Kasumi-1 (cell line): ENCODE data around the gene YARS1.
"Not testable (repeated sequence)": the region's sequence is repeated elsewhere in the genome, so short reads cannot be mapped to it uniquely, and the experiment has no call there.

Source experiments
- DNase-seq, 2 experiments: peaks; one replicate each; lab custom pipeline; 2025; lab: John Stamatoyannopoulos, UW

YARS1 gene

DNA sequence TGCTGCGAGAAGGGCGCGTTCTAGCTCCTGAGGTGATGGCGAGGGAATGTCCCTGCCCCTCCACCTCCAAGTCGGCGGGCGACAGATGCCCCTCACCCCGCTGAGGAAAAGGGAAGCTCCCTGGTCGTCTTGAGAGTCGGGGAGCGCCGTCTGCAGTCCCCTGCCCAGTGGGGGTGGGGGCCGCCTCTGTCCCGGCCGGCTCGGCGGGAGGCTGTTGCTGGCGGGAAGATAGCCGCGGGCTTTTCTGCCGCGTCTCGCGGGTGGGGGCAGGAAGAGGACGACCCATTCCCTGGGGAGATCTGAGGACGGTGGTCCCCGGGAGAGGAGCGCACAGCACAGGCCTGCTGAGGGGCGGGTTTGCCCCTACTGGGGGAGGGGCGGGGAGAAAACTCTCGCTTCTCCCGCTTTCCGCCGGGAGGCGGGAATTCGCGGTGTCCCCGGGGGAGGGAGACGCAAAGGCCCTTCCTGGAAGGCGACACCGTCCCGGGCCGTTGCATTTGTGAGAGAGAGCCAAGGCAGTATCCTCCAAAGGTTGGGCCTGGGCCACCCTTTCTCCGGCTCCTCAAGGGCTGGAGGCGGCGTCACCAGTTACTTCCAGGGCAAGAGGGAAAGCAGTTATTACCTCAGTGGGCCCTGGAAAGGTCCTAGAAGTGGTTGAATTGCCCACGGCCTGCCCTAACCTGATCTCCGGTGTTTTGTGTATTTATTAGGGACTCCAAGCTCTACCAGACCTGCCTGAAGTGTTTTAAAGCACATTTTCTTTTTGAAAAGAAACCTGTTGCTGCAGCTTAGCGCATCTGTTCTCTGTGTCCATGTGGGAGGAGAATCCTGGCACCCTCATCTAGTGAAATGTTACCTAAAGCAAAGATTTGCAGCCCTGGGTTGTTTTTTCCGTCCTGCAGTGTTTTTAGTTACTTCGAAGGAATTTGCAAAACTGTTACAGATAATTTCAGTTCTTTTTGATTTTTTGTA, 943 bp upstream of the YARS1 start:
- DNase-seq: peak; percentile 67 to 82

DNA sequence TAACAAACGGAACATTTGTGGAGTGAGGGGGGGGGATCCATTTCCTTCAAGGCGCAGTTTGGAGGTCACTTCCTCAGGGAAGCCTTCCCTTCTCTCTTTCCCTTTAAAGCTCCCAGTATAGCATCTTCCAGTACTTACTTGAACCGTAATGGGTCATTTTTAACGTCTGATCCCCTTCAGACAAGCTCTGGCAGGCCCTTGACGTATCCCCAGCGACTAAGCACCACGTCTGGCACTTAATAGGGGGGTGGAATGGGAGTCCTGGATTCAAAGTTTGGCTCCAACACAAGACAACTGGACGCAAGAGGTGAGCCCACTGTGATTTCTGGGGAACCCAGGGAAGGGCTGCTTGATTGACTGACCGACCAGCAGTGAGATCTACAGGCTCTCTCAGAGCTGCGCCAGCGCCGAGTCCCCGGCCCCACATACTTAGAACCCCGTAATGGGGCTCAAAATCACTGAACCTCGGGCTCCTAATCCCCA, 441 bp downstream of the YARS1 start:
- peak; percentile 31 to 34 for DNase-seq

DNA sequence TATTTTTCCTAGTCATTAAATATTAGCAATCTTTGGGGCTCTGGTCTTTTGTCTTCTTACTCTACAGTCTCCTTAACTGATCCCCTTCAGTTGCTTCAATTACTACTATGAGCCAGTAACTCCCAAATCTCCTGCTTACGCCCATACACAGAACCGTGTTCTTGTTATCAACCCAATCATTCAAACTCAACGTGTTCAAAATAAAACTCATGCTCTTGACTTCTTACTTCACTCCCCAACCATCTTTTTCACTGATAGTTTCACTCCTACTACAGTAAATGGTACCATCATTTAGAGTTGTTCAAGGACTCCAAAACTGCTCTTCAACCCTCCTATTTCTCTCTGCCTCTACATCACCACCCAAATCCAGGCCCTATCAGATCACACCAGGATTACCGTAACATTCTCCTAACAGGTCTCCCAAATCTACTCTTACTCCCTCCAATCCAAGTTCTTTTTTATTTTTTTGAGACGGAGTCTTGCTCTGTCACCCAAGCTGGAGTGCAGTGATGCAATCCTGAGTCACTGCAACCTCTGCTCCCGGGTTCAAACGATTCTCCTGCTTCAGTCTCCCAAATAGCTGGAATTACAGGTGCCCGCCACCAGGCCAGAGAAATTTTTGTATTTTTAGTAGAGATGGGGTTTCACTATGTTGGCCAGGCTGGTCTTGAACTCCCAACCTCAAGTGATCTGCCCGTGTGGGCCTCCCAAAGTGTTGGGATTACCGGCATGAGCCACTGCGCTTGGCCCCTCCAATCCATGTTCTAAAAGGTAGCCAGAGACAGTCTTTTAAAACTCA, 3.0 kb downstream of the YARS1 start:
- no peak for DNase-seq

DNA sequence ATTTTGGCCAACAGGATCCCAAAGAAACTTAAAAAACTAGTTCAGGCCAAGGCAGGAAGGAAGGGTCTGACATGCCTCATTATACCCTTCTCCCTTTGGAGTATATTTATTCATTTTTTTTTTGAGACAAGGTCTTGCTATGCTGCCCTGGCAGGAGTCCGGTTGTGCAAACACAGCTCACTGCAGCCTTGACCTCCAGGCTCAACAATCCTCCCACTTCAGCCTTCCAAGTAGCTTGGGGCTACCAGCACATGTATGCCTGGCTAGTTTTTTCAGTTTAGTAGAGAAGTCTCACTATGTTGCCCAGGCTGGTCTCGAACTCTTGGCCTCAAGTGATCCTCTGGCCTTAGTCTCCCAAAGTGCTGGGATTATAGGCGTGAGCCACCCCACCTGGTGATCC, 5.2 kb downstream of the YARS1 start:
- no peak for DNase-seq

DNA sequence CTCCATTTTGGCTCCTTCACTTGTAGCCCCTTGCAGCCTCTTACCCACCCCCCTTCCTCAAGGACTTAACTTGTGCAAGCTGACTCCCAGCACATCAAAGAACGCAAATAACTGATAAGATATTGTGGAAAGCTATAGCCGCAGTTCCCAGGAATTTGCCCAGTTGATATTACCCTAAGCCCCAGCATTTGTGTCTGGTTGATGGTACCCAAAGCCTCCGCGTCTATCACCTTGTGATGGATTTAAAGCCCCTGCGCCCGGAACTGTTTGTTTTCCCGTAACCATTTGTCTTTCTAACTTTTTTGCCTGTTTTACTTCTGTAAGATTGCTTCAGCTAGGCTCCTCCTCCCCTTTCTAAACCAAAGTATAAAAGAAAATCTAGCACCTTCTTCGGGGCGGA, 5.9 kb downstream of the YARS1 start:
- DNase-seq: no peak

DNA sequence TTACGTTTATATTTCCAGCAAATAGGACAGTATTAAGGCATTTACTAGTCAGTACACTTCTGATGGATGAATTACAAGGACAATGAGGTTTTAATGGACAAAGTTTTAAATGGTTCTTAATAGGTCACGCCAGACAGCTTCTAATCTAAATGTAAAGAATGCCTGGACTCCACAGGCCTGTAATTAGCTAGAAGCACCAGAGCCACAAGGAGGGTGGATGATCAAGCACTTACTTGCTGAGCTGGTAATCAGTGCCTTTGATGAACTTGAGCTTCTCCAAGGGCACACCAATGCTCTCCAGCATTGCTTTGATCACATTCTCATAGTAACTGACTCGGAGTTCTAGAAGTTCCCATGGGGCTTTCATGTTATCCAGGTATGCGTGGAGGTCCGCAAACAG, 6.8 kb downstream of the YARS1 start:
- DNase-seq: no peak

DNA sequence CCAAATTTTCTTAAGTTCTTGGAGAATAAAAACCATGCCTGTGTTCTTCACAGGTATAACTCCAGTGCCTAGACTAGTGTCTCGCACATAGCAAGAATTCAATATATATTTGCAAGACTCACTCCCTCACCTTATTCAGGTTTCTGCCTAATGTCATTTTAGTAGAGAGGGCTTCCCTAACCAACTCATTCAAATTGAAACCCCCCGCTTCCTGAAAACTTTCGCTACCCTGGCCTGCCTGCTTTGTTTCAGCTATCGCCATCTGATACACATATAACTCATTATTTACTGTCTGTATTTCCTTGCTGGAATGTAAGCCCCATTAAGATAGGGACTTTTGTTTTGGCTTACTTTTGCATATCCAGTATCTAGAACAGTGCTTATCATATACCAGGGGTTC, 8.6 kb downstream of the YARS1 start:
- DNase-seq: no peak

DNA sequence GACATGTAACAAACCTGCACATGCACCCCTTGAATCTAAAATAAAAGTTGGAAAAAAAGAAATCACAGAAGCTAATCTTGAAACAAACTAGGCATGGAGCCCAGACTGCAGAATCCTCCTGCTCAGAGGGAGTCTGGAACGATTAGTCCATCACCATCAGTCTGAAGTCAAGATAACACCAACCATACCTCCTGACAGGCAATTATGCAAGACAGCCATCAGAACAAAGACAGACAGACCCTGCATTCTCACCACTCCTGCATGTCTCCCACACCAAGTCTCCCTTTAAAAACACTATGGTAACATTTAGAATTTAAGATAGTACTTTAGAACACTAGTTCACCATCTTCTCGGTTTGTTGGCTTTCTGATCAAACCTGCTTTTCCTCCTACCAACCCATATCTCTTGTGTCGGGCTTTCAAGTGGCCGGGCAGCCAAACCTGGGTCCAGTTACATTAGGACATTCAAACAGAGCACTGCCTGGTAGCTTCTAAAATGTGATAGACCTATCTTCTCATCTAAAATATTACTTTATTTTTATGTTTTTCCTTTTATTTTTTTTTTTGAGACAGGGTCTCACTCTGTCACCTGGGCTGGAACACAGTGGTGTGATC, 10.1 kb downstream of the YARS1 start:
- DNase-seq: no peak

DNA sequence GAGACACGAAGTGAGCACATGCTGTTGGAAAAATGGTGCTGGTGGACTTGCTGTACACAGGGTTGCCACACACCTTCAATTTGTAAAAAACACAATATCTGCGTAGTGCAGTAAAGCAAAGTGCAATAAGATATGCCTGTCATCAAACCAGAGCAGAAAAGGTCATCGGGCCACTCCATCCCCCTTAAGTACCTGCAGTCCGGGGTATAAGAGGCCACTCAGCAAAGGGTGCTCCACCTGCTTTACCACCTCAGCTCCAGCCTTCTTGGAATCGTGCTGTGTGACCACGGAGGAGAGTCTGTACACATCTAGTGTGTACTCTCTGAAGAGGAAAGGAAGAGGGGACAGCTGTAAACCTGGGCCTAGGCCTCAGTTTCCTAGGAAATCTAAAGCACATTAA, 10.9 kb downstream of the YARS1 start:
- no peak for DNase-seq

DNA sequence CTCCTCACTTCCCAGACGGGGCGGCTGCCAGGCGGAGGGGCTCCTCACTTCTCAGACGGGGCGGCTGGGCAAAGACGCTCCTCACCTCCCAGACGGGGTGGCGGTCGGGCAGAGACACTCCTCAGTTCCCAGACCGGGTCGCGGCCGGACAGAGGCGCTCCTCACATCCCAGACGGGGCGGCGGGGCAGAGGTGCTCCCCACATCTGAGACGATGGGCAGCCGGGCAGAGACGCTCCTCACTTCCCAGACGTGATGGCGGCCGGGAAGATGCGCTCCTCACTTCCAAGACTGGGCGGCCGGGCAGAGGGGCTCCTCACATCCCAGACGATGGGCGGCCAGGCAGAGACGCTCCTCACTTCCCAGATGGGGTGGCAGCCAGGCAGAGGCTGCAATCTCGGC, 12.7 kb downstream of the YARS1 start:
- not testable (repeated sequence) for DNase-seq

DNA sequence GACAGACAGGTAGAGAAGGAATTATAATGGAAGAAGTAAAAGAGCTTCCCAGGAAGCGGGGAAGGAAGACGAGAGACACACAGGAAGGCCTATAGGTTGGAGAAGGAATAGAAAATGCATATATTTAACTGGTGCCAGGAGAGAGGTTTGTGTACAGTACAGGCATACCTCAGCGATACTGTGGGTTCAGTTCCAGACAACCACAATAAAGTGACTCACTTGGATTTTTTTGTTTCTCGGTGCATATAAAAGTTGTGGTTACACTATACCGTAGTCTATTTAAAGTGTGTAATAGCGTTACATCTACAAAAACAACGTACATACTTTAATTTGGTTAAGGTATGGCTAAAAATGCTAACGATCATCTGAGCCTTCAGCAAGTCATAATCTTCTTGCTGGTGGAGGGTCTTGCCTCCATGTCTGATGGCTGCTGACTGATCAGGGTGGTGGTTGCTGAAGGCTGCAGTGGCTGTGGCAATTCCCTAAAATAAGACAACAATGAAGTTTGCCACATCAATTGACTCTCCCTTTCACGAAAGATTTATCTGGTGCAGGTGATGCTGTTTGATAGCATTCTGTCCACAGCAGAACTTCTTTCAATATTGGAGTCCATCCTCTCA, 16.0 kb downstream of the YARS1 start:
- DNase-seq: no peak

DNA sequence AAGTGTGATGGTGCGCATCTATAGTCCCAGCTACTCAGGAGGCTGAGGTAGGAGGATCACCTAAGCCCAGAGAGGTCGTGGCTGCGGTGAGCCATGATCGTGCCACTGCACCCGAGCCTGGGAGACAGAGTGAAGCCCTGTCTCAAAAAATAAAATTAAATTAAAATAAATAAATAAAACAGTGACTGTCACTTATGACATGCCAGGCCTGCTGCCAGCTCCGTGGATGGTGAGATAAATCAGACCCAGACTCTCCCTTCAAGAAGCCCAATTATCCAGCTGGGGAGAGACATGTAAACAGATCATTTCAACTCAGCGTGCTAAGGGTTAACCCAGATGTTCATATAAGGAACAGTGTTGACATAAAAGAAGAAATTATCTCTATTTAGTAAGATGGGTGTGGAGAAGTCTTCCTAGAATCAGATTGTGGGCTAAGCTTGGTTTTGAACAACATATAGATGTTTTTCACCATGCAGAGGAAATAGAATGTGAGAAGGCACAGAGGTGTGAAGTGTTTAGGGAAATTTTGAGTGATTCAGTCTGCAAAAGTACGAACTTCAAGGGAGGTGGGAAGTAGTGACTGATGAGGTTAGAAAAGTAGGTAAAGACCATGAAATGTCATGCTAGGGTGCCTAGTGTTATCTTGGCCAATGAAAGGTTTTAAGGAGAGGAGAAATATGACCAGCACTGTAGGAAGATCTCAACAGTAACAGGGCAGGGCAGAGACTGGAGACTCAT, 18.3 kb downstream of the YARS1 start:
- no peak for DNase-seq

DNA sequence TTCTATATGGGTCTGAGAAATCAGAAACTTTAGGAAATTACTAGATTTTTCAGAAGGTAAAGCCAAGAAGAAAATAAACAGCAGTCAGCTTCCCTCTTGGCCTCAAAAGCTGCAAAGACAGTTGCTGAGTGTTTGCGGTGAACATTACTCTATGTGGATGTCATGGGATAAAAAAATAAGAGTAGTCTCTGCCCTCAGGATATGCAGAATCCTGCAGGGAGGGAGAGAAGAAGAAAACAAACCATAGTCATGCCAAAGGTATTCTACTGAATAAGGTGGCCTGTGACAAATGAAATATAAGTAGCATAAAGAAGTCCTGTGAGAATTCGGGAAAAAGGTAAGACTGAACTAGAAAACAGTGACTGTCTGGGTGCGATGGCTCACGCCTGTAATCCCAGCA, 19.0 kb downstream of the YARS1 start:
- DNase-seq: no peak

DNA sequence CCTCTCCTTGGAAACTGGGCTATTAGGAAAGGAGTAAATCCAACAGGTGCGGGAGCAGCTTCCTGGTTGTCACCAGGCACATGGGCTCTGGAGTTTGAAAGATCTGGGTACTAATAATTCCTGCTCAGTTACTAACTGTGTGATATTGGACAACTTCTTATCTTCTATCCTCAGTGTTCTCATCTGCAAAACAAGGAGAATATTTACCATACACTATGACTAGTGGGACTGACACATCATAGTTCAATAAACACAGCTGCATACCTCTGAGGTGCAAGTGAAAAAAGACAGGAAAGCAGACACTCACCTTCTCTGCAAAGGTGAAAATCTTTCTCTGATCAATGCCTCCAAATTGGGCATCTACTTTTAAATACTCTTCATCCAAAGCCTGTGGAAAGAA, 19.7 kb downstream of the YARS1 start:
- DNase-seq: no peak

DNA sequence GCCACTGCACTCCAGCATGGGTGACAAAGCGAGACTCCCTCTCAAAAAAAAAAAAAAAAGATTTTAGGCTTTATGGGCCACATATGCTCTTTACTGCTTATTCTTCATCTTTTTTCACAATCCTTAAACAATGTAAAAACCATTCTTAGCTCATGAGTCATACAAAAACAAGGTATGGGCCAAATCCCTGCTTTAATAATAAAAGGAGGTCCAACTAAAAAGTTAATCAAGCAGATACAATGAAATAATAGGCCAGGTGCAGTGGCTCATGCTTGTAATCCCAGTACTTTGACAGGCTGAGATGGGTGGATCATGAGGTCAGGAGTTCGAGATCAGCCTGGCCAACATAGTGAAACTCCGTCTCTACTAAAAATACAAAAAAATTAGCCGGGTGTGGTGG, 21.4 kb downstream of the YARS1 start:
- DNase-seq: not testable (repeated sequence)

DNA sequence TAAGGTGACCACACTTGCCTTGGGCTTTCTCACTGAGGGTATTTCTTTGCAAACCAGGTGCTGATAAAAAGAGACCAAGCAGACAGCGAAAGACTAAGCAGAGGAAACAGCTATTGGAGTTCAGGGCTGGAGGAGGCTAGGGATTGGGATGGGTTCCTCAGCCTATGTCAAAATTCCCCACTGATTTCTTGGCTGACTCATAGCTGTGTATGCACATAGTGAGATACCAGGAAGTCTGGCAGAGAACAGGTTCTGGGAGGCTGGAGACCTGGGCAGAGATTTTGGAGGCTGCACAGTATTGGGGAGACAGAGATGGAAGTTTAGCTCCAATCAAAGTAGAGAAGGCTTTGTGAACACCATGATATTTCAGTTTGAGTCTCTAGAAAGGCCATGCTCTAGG, 25.3 kb downstream of the YARS1 start:
- no peak for DNase-seq

DNA sequence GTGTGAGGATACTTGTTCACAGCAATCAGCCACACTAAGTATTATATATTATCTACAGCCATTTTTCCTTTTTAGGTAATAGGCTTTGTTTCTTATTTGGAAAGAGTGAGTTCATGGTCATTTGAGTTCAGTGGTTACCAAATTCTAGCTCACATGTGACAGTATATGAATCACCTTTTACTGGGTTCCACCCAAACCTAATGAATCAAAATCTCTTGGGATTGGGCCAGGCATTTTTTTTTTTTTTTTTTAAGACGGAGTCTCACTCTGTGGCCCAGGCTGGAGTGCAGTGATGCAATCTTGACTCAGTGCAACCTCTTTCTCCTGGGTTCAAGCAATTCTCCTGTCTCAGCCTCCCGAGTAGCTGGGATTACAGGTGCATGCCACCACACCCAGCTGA, 27.8 kb downstream of the YARS1 start:
- DNase-seq: not testable (repeated sequence)

DNA sequence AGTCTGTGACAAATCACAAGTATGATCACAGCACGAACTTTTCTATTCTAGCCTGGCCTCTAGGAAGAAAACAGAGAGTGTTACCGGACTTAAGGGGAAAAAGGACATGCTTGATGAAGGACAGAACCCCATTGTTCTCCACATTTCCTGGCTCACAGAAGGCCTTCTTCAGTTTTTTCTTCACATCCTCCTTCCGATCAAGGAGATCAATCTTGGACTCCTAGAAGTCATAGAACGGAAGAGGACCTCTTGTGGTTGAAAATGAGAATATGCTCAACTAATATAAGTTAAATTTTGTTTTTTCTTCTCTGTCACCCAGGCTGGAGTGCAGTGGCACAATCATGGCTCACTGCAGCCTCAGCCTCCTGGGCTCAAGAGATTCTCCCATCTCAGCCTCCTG, 30.3 kb downstream of the YARS1 start:
- peak; percentile 51 to 63 for DNase-seq

DNA sequence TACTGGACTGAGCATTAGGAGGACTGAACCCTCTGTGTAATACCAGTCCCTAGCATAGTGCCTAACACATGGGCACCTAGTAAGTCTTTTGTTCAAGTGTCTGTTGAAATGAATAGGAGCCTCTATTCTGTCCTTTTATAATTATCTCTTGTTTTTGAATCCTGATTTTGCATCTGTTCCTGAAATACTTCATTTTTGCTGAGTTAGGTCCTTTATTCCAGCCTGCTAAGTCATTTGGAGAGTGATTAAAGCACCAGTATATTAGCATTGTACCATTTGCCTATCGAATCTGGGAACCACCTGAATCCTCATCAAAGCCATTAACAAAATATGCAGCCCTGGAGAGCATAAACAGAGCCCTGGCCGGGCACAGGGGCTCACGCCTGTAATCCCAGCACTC, 32.3 kb downstream of the YARS1 start:
- DNase-seq: no peak

DNA sequence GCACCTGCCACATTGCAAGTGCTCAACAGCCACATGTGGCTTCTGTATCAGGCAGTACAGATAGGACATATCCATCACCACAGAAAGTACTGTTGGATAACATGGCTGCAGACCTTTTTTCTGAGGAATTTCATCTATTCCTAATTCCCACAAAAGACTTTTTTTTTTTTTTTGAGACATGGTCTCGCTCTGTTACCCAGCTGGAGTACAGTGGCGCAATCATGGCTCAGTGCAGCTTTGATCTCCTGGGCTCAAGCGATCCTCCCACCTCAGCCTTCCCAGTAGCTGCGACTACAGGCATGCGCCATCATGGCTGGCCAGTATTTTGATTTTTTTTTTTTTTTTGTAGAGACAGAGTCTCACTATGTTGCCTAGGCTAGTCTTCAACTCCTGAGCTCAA, 33.3 kb downstream of the YARS1 start:
- no peak for DNase-seq

DNA sequence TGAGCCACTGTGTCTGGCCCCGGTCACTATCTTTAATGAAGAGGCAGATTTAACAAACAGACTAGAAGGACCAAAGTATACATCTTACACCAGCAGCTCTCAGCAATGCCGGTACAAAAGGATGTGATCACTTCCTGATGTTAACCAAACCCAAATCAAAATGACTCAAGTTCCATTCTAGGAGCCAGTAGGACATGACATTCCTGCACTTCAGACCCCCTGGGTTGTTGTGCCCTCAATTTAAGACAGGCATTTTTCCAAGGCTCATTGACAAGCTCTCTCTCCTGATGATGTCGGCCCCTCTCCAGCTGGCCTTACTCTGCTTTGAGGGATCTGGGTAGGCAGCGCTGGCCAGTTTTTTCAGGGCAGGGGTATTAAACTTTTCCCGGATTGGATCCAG, 35.1 kb downstream of the YARS1 start:
- no peak for DNase-seq
